Ishikawa (cell line): ENCODE results near the gene GRIP2.

Source experiments
- CEBPB ChIP-seq: IDR thresholded peaks from 2 replicates; pipeline ENCODE4 v1.6.1; 2012
- CREB1 ChIP-seq: IDR thresholded peaks from 2 replicates; pipeline ENCODE4 v1.6.1; 2012; ENCODE audit warnings: low read depth
- EGR1 ChIP-seq: IDR thresholded peaks from 2 replicates; pipeline ENCODE4 v1.6.1; 2012
- EP300 ChIP-seq: IDR thresholded peaks from 2 replicates; pipeline ENCODE4 v1.6.1; 2012; ENCODE audit warnings: borderline replicate concordance
- FOXM1 ChIP-seq: IDR thresholded peaks from 2 replicates; pipeline ENCODE4 v1.6.1; 2012; ENCODE audit warnings: low read depth, borderline replicate concordance
- NFIC ChIP-seq: IDR thresholded peaks from 2 replicates; pipeline ENCODE4 v1.6.1; 2012
- RAD21 ChIP-seq: IDR thresholded peaks from 2 replicates; pipeline ENCODE4 v1.6.1; 2012; ENCODE audit warnings: low read depth
- TAF1 ChIP-seq: IDR thresholded peaks from 2 replicates; pipeline ENCODE4 v1.6.1; 2012; ENCODE audit warnings: low read depth, mild to moderate bottlenecking
- TCF12 ChIP-seq: IDR thresholded peaks from 2 replicates; pipeline ENCODE4 v1.6.1; 2012; ENCODE audit warnings: low read depth
- TEAD4 ChIP-seq: IDR thresholded peaks from 2 replicates; pipeline ENCODE4 v1.6.1; 2012
- USF1 ChIP-seq: IDR thresholded peaks from 2 replicates; pipeline ENCODE4 v1.6.1; 2012
- YY1 ChIP-seq: IDR thresholded peaks from 2 replicates; pipeline ENCODE4 v1.6.1; 2012; ENCODE audit warnings: low read depth
- ZBTB7A ChIP-seq: IDR thresholded peaks from 2 replicates; pipeline ENCODE4 v1.6.1; 2012; ENCODE audit warnings: low read depth
- TF ChIP-seq, protein P1 (sequence below): IDR thresholded peaks from 2 replicates; pipeline ENCODE4 v1.6.1; 2012; ENCODE audit warnings: low read depth, mild to moderate bottlenecking
- TF ChIP-seq, protein P2 (sequence below): IDR thresholded peaks from 2 replicates; pipeline ENCODE4 v1.6.1; 2012

Gene GRIP2

GRCh38 chr3:14525685-14526631 is 14.2 kb downstream of the GRIP2 start:
- no peak for TF ChIP-seq ZBTB7A
- no peak for TF ChIP-seq USF1
- TF ChIP-seq CREB1: no peak
- TF ChIP-seq CEBPB: peak; percentile 77

GRCh38 chr3:14524920-14525660 is 15.1 kb downstream of the GRIP2 start:
- TF ChIP-seq RAD21 (no peak), FOXM1 (no peak), EP300 (no peak), USF1 (no peak), EGR1 (no peak), NFIC (no peak), TCF12 (no peak)
- TF ChIP-seq, protein P1, sequence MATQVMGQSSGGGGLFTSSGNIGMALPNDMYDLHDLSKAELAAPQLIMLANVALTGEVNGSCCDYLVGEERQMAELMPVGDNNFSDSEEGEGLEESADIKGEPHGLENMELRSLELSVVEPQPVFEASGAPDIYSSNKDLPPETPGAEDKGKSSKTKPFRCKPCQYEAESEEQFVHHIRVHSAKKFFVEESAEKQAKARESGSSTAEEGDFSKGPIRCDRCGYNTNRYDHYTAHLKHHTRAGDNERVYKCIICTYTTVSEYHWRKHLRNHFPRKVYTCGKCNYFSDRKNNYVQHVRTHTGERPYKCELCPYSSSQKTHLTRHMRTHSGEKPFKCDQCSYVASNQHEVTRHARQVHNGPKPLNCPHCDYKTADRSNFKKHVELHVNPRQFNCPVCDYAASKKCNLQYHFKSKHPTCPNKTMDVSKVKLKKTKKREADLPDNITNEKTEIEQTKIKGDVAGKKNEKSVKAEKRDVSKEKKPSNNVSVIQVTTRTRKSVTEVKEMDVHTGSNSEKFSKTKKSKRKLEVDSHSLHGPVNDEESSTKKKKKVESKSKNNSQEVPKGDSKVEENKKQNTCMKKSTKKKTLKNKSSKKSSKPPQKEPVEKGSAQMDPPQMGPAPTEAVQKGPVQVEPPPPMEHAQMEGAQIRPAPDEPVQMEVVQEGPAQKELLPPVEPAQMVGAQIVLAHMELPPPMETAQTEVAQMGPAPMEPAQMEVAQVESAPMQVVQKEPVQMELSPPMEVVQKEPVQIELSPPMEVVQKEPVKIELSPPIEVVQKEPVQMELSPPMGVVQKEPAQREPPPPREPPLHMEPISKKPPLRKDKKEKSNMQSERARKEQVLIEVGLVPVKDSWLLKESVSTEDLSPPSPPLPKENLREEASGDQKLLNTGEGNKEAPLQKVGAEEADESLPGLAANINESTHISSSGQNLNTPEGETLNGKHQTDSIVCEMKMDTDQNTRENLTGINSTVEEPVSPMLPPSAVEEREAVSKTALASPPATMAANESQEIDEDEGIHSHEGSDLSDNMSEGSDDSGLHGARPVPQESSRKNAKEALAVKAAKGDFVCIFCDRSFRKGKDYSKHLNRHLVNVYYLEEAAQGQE: no peak

DNA sequence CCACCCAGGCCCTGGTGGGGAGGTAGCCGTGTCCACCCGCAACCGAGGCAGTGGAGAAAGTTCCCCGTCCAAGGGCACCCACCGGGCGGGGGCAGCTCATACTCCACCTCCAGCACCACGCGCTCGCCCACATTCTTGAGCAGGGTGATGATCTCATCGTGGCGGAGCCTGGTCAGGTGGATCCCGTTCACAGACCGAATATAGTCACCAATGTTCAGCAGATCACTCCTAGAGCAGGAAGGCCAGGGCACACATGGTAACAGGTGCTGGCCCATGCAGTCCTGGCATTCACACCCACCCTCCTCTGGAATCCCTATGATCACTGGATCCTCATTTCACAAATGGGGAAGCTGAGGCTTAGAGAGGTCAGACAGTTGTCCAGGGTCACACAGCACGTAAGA is 15.8 kb downstream of the GRIP2 start:
- TF ChIP-seq EGR1 (no peak; the same call in 1 of the 2 replicates), NFIC (no peak), EP300 (no peak), RAD21 (no peak), TAF1 (no peak), YY1 (no peak), TCF12 (no peak; the same call in 1 of the 2 replicates), USF1 (0 out of 2 replicates have a peak, but pooled peaks have one; percentile 47), CREB1 (no peak), FOXM1 (no peak), ZBTB7A (no peak), TEAD4 (peak; percentile 22; the same call in 1 of the 2 replicates), CEBPB (no peak)
- TF ChIP-seq, protein P2, sequence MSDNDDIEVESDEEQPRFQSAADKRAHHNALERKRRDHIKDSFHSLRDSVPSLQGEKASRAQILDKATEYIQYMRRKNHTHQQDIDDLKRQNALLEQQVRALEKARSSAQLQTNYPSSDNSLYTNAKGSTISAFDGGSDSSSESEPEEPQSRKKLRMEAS: peak; percentile 51; the same call in 1 of the 2 replicates
- TF ChIP-seq, protein P1: no peak

DNA sequence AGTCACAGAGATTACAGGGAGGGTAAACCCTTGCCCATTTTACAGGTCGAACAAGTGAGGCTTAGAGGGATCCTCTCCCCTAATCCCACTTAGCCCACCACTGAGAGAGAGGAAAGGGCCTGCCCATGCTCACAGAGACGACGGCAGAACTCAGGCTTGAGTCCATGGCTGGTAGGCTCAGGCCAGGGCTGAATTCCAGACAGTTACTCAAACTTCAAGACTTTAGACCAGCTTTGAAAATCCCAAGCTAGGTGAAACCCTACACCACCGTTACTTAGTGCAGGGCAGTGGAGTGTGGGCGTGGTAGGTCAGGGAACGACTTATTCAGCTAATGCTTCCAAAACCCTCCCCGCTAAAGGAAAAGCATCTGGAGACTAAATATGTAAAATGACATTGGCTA is 16.4 kb downstream of the GRIP2 start:
- TF ChIP-seq TEAD4 (peak; percentile 31; the same call in 1 of the 2 replicates), TAF1 (no peak)

GRCh38 chr3:14522768-14523167 is 17.4 kb downstream of the GRIP2 start:
- TF ChIP-seq, protein P2: no peak
- TF ChIP-seq, protein P1: no peak
